HL-60 (cell line): ENCODE measurements around the gene MAP2K5.

Source experiments
- GABPA ChIP-seq: IDR thresholded peaks from 2 replicates; pipeline ENCODE4 v1.6.1; 2012; ENCODE audit warnings: low read depth
- POLR2AphosphoS5 ChIP-seq: IDR thresholded peaks from 2 replicates; pipeline ENCODE4 v1.6.1; 2012; ENCODE audit warnings: low read depth
- TF ChIP-seq, protein P1 (sequence below): IDR thresholded peaks from one replicate; pipeline ENCODE4 v1.5.1; 2011; ENCODE audit warnings: low read length, control low read depth, inconsistent platforms; ENCODE audit not compliant: insufficient read depth
- TF ChIP-seq, protein P2 (sequence below): IDR thresholded peaks from 2 replicates; pipeline ENCODE4 v1.6.1; 2012; ENCODE audit warnings: low read depth; ENCODE audit not compliant: insufficient replicate concordance

DNA sequence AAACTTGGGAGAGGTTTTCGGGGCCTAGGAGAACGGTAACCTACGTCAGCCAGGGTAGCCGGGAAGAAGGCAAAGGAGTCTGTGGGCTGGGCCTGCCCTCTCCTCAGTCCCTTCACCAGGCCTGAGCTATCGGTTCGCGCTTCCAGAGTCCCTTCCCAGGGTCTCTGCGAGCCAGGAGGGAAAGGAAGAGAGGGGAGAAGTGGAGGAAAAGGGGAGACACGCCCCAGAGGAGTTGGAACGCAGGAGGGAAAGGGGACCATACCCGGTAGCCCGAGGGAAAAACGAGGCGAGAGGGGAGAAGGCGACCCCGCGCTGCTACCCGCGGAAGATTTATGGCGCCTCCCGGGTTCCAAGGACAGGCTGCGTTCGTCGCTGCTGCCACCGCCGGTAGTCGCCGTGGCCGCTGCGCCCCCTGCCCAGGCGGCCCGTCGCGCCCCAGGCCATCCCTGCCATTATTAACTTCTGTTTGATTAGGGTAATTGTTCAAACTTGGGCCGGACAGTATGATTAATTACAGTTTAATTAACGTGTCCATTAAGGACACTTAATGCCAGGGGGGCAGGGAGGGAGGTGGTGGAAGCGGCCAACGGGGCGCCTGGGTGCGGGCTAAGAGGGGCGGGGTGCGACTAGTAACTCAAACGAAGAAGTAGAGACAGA lies 279.4 kb downstream of the MAP2K5 start:
- TF ChIP-seq, protein P1, sequence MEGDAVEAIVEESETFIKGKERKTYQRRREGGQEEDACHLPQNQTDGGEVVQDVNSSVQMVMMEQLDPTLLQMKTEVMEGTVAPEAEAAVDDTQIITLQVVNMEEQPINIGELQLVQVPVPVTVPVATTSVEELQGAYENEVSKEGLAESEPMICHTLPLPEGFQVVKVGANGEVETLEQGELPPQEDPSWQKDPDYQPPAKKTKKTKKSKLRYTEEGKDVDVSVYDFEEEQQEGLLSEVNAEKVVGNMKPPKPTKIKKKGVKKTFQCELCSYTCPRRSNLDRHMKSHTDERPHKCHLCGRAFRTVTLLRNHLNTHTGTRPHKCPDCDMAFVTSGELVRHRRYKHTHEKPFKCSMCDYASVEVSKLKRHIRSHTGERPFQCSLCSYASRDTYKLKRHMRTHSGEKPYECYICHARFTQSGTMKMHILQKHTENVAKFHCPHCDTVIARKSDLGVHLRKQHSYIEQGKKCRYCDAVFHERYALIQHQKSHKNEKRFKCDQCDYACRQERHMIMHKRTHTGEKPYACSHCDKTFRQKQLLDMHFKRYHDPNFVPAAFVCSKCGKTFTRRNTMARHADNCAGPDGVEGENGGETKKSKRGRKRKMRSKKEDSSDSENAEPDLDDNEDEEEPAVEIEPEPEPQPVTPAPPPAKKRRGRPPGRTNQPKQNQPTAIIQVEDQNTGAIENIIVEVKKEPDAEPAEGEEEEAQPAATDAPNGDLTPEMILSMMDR = no peak
- TF ChIP-seq POLR2AphosphoS5 = no peak
- TF ChIP-seq GABPA = no peak
- TF ChIP-seq, protein P2, sequence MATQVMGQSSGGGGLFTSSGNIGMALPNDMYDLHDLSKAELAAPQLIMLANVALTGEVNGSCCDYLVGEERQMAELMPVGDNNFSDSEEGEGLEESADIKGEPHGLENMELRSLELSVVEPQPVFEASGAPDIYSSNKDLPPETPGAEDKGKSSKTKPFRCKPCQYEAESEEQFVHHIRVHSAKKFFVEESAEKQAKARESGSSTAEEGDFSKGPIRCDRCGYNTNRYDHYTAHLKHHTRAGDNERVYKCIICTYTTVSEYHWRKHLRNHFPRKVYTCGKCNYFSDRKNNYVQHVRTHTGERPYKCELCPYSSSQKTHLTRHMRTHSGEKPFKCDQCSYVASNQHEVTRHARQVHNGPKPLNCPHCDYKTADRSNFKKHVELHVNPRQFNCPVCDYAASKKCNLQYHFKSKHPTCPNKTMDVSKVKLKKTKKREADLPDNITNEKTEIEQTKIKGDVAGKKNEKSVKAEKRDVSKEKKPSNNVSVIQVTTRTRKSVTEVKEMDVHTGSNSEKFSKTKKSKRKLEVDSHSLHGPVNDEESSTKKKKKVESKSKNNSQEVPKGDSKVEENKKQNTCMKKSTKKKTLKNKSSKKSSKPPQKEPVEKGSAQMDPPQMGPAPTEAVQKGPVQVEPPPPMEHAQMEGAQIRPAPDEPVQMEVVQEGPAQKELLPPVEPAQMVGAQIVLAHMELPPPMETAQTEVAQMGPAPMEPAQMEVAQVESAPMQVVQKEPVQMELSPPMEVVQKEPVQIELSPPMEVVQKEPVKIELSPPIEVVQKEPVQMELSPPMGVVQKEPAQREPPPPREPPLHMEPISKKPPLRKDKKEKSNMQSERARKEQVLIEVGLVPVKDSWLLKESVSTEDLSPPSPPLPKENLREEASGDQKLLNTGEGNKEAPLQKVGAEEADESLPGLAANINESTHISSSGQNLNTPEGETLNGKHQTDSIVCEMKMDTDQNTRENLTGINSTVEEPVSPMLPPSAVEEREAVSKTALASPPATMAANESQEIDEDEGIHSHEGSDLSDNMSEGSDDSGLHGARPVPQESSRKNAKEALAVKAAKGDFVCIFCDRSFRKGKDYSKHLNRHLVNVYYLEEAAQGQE = no peak
